OCI-LY1 (cell line): ENCODE data around the gene EPHX1.

Experiments used
- H2AFZ ChIP-seq: fragments of 200-600 bp; sonication (generic), shearing (Covaris generic); 2 replicates; pipeline ENCODE4 v1.6.0; 2014; ENCODE audit warnings: antibody characterized with exemption, mild to moderate bottlenecking, low read length
- H3F3A ChIP-seq: fragments of 200-600 bp; sonication (generic), shearing (Covaris generic); 2 replicates; pipeline ENCODE4 v1.6.0; 2014; ENCODE audit warnings: mild to moderate bottlenecking, antibody characterized with exemption, low read length, moderate library complexity; ENCODE audit not compliant: insufficient read depth
- H3K27ac ChIP-seq: fragments of 200-600 bp; sonication (generic); 2 replicates; pipeline ENCODE4 v1.5.1; 2014; ENCODE audit warnings: low read length, mixed run types, mild to moderate bottlenecking, low read depth; ENCODE audit not compliant: poor library complexity, severe bottlenecking
- H3K27me3 ChIP-seq: fragments of 200-600 bp; sonication (generic); 2 replicates; pipeline ENCODE4 v1.6.0; 2014; ENCODE audit warnings: antibody characterized with exemption, mild to moderate bottlenecking, low read length, moderate library complexity; ENCODE audit not compliant: insufficient read depth
- H3K36me3 ChIP-seq: fragments of 200-600 bp; sonication (generic); 2 replicates; pipeline ENCODE4 v1.6.1; 2014; ENCODE audit warnings: mild to moderate bottlenecking, antibody characterized with exemption, low read length, moderate library complexity, mixed read lengths; ENCODE audit not compliant: insufficient read depth
- H3K4me1 ChIP-seq: fragments of 200-600 bp; sonication (generic); 2 replicates; pipeline ENCODE4 v1.5.1; 2014; ENCODE audit warnings: mild to moderate bottlenecking, low read length, moderate library complexity; ENCODE audit not compliant: insufficient read depth, severe bottlenecking
- H3K4me2 ChIP-seq: fragments of 200-600 bp; sonication (generic), shearing (Covaris generic); 2 replicates; pipeline ENCODE4 v1.6.1; 2014; ENCODE audit warnings: low read length
- H3K4me3 ChIP-seq: fragments of 200-600 bp; sonication (generic); 2 replicates; pipeline ENCODE4 v1.5.1; 2014; ENCODE audit warnings: low read length, low read depth, mild to moderate bottlenecking, mixed read lengths; ENCODE audit not compliant: poor library complexity, severe bottlenecking
- H3K79me2 ChIP-seq: fragments of 200-600 bp; shearing (Covaris generic); 2 replicates; pipeline ENCODE4 v1.6.1; 2016; ENCODE audit warnings: mixed run types, low read length, mixed read lengths; ENCODE audit not compliant: insufficient read depth
- H3K9ac ChIP-seq: fragments of 200-600 bp; sonication (generic), shearing (Covaris generic); 2 replicates; pipeline ENCODE4 v1.6.1; 2014; ENCODE audit warnings: mild to moderate bottlenecking, low read length, mixed read lengths
- H3K9me2 ChIP-seq: fragments of 200-600 bp; sonication (generic), shearing (Covaris generic); 2 replicates; pipeline ENCODE4 v1.6.1; 2014; ENCODE audit warnings: low read depth, mild to moderate bottlenecking, low read length, mixed read lengths
- H3K9me3 ChIP-seq: fragments of 200-600 bp; shearing (Covaris generic); 2 replicates; pipeline ENCODE4 v1.6.1; 2014; ENCODE audit warnings: low read length, mixed read lengths
- H4K20me1 ChIP-seq: fragments of 200-600 bp; sonication (generic), shearing (Covaris generic); 2 replicates; pipeline ENCODE4 v1.6.0; 2016; ENCODE audit warnings: mild to moderate bottlenecking, low read length; ENCODE audit not compliant: insufficient read depth
- CTCF ChIP-seq: fragments of 200-600 bp; sonication (generic), shearing (Covaris generic); IDR thresholded peaks from 2 replicates; pipeline ENCODE4 v1.5.1; 2017; ENCODE audit warnings: mild to moderate bottlenecking, antibody characterized with exemption, low read length, moderate library complexity, mixed read lengths
- EZH2 ChIP-seq: fragments of 200-600 bp; sonication (generic), shearing (Covaris generic); IDR thresholded peaks from 2 replicates; pipeline ENCODE4 v1.8.0; 2017; ENCODE audit warnings: borderline replicate concordance, mixed run types, mild to moderate bottlenecking, antibody characterized with exemption, low read length, moderate library complexity, mixed read lengths

Gene EPHX1

GRCh38 chr1:225772323-225772768 is 37.6 kb upstream of the EPHX1 start:
- H3K4me1 ChIP-seq = peaks cover 6% of the 10 kb centered on the region
- no peak overlapping the region for H3K9ac ChIP-seq
- H3K27ac ChIP-seq = no peak overlapping the region
- no peak overlapping the region for H2AFZ ChIP-seq
- no peaks in the 10 kb centered on the region for H3F3A ChIP-seq
- TF ChIP-seq EZH2 = no peak
- TF ChIP-seq CTCF = peak; percentile 66
- H4K20me1 ChIP-seq = no peaks in the 10 kb centered on the region
- H3K79me2 ChIP-seq = no peaks in the 10 kb centered on the region
- H3K4me2 ChIP-seq = no peak overlapping the region
- no peaks in the 10 kb centered on the region; the same call in 1 of the 2 replicates for H3K27me3 ChIP-seq
- H3K4me3 ChIP-seq = no peak overlapping the region
- no peaks in the 10 kb centered on the region for H3K36me3 ChIP-seq
- no peaks in the 10 kb centered on the region for H3K9me3 ChIP-seq
- no peaks in the 10 kb centered on the region for H3K9me2 ChIP-seq

- Histone ChIP-seq H3K4me3 (no peak overlapping the region), H3F3A (no peaks in the 10 kb centered on the region), H3K79me2 (0 out of 2 replicates have a peak, but pooled peaks cover under 1% of the 10 kb centered on the region), H3K9me2 (no peaks in the 10 kb centered on the region), H3K27ac (no peak overlapping the region), H2AFZ (no peak overlapping the region), H3K9me3 (no peaks in the 10 kb centered on the region), H3K4me1 (peaks cover 7% of the 10 kb centered on the region), H3K27me3 (no peaks in the 10 kb centered on the region; the same call in 1 of the 2 replicates), H4K20me1 (no peaks in the 10 kb centered on the region), H3K36me3 (no peaks in the 10 kb centered on the region), H3K9ac (no peak overlapping the region), H3K4me2 (no peak overlapping the region)
- TF ChIP-seq EZH2 (no peak), CTCF (no peak)
Observed at GRCh38 chr1:225772848-225773247, 37.1 kb upstream of the EPHX1 start.

GRCh38 chr1:225774281-225775147 is 35.4 kb upstream of the EPHX1 start:
- H2AFZ ChIP-seq = no peak overlapping the region
- peaks cover 18% of the 10 kb centered on the region for H3K4me1 ChIP-seq
- no peak overlapping the region for H3K9ac ChIP-seq
- H3K4me2 ChIP-seq = no peak overlapping the region
- H3K9me2 ChIP-seq = no peaks in the 10 kb centered on the region
- no peaks in the 10 kb centered on the region for H3K9me3 ChIP-seq
- H3K27me3 ChIP-seq = no peaks in the 10 kb centered on the region
- TF ChIP-seq EZH2 = no peak
- TF ChIP-seq CTCF = no peak
- H3F3A ChIP-seq = no peaks in the 10 kb centered on the region
- no peaks in the 10 kb centered on the region for H4K20me1 ChIP-seq
- H3K4me3 ChIP-seq = no peak overlapping the region
- peaks cover 17% of the 10 kb centered on the region for H3K79me2 ChIP-seq
- peaks cover 5% of the 10 kb centered on the region for H3K36me3 ChIP-seq
- H3K27ac ChIP-seq = no peak overlapping the region
